Gastroesophageal sphincter (tissue), 4 donors: ENCODE results near the gene MCC. TPM values are rescaled to one million over a fixed set of nuclear protein-coding genes. Genes with fewer than 3 reads are reported as not detected.
"Not testable (repeated sequence)": the region's sequence is repeated elsewhere in the genome, so short reads cannot be mapped to it uniquely, and the experiment has no call there.

Experiments
- ATAC-seq: fragments of 150-250 bp; one replicate; pipeline ENCODE4 v1.9.1; 2016; ENCODE audit warnings: mild to moderate bottlenecking, moderate library complexity
- H3K27ac ChIP-seq, 4 donors: fragments of 200-600 bp; sonication (generic) in 3 of 4; 1 replicate in 3 of 4; 2 replicates in 1 of 4; pipeline ENCODE4 v1.5.1; 2016 to 2019
- H3K27me3 ChIP-seq: fragments of 200-600 bp; sonication (generic); one replicate; pipeline ENCODE4 v1.5.1; 2019
- H3K36me3 ChIP-seq, 2 donors: fragments of 200-600 bp; sonication (generic); one replicate each; pipeline ENCODE4 v1.5.1; 2019; ENCODE audit warnings: control low read depth in 1 of 2
- H3K4me1 ChIP-seq, 3 donors: fragments of 200-600 bp; sonication (generic); 1 replicate in 2 of 3; 2 replicates in 1 of 3; pipeline ENCODE4 v1.5.1; 2016 to 2019; ENCODE audit warnings: control low read depth in 2 of 3
- H3K4me3 ChIP-seq, 2 donors: fragments of 200-600 bp; sonication (generic); one replicate each; pipeline ENCODE4 v1.5.1; 2019; ENCODE audit warnings: mild to moderate bottlenecking in 1 of 2, moderate library complexity in 1 of 2
- H3K9me3 ChIP-seq, 3 donors: fragments of 200-600 bp; sonication (generic); one replicate each; pipeline ENCODE4 v1.5.1; 2017 to 2019; ENCODE audit warnings: control low read depth in 2 of 3
- CTCF ChIP-seq, 4 experiments: fragments of 200-600 bp in 2 of 4; fragments of 450-650 bp in 2 of 4; sonication (generic) in 1 of 4; IDR thresholded peaks; one replicate each; pipeline ENCODE4 v1.5.1; 2017 to 2019; ENCODE audit warnings: antibody characterized with exemption in 4 of 4, mild to moderate bottlenecking in 2 of 4, moderate library complexity in 2 of 4
- EP300 ChIP-seq: sonication (generic); formaldehyde crosslinking; IDR thresholded peaks from one replicate; pipeline ENCODE4 v1.6.1; 2017; ENCODE audit warnings: antibody characterized with exemption, mild to moderate bottlenecking
- POLR2A ChIP-seq, 2 donors: fragments of 450-650 bp; IDR thresholded peaks; one replicate each; pipeline ENCODE4 v1.6.1; 2017; ENCODE audit warnings: antibody characterized with exemption in 2 of 2, mild to moderate bottlenecking in 2 of 2, moderate library complexity in 1 of 2
- POLR2AphosphoS5 ChIP-seq: sonication (generic); formaldehyde crosslinking; IDR thresholded peaks from one replicate; pipeline ENCODE4 v1.6.1; 2017; ENCODE audit warnings: antibody characterized with exemption
- WGBS, 2 donors: methylation state at CpG; one replicate each; pipeline ENCODE4 v1.1.5; 2018; ENCODE audit warnings: low coverage in 1 of 2; 5-methylcytosine and 5-hydroxymethylcytosine counted together
- total RNA-seq, 4 donors: library from RNA; depleted of rRNA; stranded (reverse); fragments of >200 nt; gene quantifications; one replicate each; pipeline ENCODE4 v1.1.0, GENCODE V29; 2016

MCC gene
- total RNA-seq, 4 donors from 2014 or later: 20.5 to 28.7 (median 23.5) TPM

- ATAC-seq: peak; percentile 19
- Histone ChIP-seq H3K27ac (peak overlapping the region in 2 of 4 donors; percentile 52 to 76), H3K27me3 (peaks cover 16% of the 10 kb centered on the region), H3K4me1 (peaks cover 0 to 21% (median 0%) of the 10 kb centered on the region in 3 donors), H3K36me3 (no peaks in the 10 kb centered on the region), H3K9me3 (peaks cover 0 to 13% (median 0%) of the 10 kb centered on the region in 3 donors), H3K4me3 (peak overlapping the region; percentile 34 to 66)
- 0 to 6% methylated on average over 2 to 17 of the region's 18 CpGs for WGBS, 2 donors
- TF ChIP-seq CTCF (IDR thresholded peaks at IDR 0.05) (no peak), POLR2A (IDR thresholded peaks at IDR 0.05) (no peak), EP300 (no peak), POLR2AphosphoS5 (no peak)
These were observed 855 bp downstream of the MCC start for GRCh38 chr5:113487416-113487780.

DNA sequence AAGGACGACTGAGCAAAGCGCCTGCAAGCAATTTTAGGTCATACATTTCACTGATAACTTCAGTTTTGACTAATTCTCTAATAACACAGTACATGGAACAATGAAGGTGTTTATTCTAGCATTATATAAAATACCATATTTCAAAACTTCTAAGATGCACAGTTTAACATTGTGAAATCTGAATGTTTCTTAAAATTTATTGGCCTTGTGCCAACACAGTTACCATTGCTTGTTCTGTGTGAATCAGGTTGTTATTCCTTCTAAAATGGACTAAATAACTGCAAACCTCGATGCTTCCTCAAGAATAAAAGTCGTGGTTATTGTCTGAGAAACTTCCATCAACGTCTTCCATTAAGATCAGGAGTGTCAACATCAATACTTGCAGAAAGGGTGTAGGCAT lies 8.0 kb downstream of the MCC start:
- Histone ChIP-seq H3K9me3 (no peaks in the 10 kb centered on the region), H3K4me3 (no peak overlapping the region), H3K27ac (no peak overlapping the region), H3K27me3 (no peaks in the 10 kb centered on the region), H3K36me3 (no peaks in the 10 kb centered on the region), H3K4me1 (no peaks in the 10 kb centered on the region)
- TF ChIP-seq POLR2AphosphoS5: no peak
- no peak for TF ChIP-seq EP300
- TF ChIP-seq CTCF (IDR thresholded peaks at IDR 0.05): no peak
- TF ChIP-seq POLR2A (IDR thresholded peaks at IDR 0.05): no peak
- no peak for ATAC-seq
- WGBS, 2 donors: 69 to 80% methylated on average over 5 of the region's 5 CpGs

DNA sequence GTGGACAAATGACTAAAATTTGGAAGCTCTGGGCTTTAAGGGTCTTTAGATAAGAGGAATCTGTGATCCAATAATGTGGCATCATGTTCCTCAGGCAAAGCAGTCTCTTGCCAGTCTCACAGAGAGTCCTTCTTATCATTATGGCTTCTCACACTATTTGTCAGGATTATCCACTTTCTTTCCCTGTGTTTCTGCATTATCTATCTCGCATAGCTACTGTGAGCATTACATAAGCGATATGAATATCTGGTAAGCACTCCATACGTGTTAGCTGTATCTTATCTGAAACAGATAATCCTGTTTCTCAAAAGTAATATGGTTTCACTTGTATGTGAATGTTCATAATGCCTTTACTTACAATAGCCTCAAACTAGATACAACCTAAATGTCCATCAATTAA lies 9.6 kb downstream of the MCC start:
- Histone ChIP-seq H3K36me3 (no peaks in the 10 kb centered on the region), H3K27me3 (no peaks in the 10 kb centered on the region), H3K4me1 (no peaks in the 10 kb centered on the region), H3K4me3 (no peak overlapping the region), H3K27ac (no peak overlapping the region), H3K9me3 (no peaks in the 10 kb centered on the region)
- TF ChIP-seq POLR2A (IDR thresholded peaks at IDR 0.05) (no peak), CTCF (IDR thresholded peaks at IDR 0.05) (no peak), POLR2AphosphoS5 (no peak), EP300 (no peak)
- WGBS, 2 donors: 78 to 90% methylated on average over 3 of the region's 3 CpGs
- ATAC-seq: no peak

GRCh38 chr5:113474100-113474728 lies 14.0 kb downstream of the MCC start:
- Histone ChIP-seq H3K27ac (no peak overlapping the region), H3K9me3 (no peaks in the 10 kb centered on the region), H3K4me1 (no peaks in the 10 kb centered on the region), H3K27me3 (no peaks in the 10 kb centered on the region), H3K36me3 (no peaks in the 10 kb centered on the region), H3K4me3 (no peak overlapping the region)
- no peak for ATAC-seq
- TF ChIP-seq POLR2AphosphoS5 (no peak), CTCF (IDR thresholded peaks at IDR 0.05) (no peak), POLR2A (IDR thresholded peaks at IDR 0.05) (no peak), EP300 (no peak)
- 27 to 63% methylated on average over 4 to 5 of the region's 5 CpGs for WGBS, 2 donors

DNA sequence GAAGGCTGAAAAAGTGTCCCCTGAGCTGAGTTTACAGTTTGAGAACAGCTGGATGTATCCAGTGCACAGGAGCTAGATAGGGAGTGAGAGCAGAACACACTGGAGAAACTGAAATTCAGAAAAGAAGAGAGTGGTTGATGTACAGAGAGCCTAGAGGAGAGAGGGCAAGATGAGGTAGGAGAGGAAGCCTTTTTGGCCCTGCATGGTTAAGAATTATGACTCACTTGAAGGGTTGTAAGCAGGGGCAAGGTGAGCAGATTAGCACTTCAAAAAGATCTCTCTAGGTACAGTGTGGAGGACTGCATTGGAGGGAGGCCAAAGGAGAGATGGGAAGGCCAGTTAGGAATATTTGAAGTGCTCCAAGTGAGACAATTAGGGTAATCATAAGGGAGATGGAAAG lies 25.2 kb downstream of the MCC start:
- H3K4me3 ChIP-seq: no peak overlapping the region
- ATAC-seq: no peak

DNA sequence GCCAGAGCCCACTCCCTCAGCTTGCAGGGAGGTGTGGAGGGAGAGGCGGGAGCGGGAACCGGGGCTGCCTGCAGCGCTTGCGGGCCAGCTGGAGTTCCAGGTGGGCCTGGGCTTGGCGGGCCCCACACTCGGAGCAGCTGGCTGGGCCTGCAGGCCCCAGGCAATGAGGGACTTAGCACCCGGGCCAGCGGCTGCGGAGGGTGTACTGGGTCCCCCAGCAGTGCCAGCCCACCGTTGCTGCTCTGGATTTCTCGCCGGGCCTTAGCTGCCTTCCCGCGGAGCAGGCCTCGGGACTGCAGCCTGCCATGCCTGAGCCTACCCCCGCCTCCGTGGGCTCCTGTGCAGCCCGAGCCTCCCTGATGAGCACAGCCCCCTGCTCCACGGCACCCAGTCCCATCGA lies 31.1 kb downstream of the MCC start:
- H3K4me3 ChIP-seq, H3K27me3 ChIP-seq: not testable (repeated sequence)
- no CpG with 5 or more reads among the region's 21 CpGs for WGBS, 2 donors

More for the DNA sequence above, 25.2 kb downstream of the MCC start:
- TF ChIP-seq EP300 (no peak), POLR2A (IDR thresholded peaks at IDR 0.05) (no peak), POLR2AphosphoS5 (no peak), CTCF (IDR thresholded peaks at IDR 0.05) (no peak)
- Histone ChIP-seq H3K27me3 (no peaks in the 10 kb centered on the region), H3K36me3 (no peaks in the 10 kb centered on the region), H3K4me1 (no peaks in the 10 kb centered on the region), H3K9me3 (no peaks in the 10 kb centered on the region), H3K27ac (no peak overlapping the region)

More for the DNA sequence above, 31.1 kb downstream of the MCC start:
- not testable (repeated sequence) for H3K36me3 ChIP-seq, H3K9me3 ChIP-seq, ATAC-seq, H3K27ac ChIP-seq, H3K4me1 ChIP-seq
